ENCODE data around the gene SLC2A3. TPM values are rescaled to one million over a fixed set of nuclear protein-coding genes. Genes with fewer than 3 reads are reported as not detected.
"Not testable (repeated sequence)": the region's sequence is repeated elsewhere in the genome, so short reads cannot be mapped to it uniquely, and the experiment has no call there.

The SLC2A3 gene
- total and polyA plus RNA-seq, 2 experiments from 2014 or later: 65.3 to 76.3 TPM

- no peaks in the 10 kb centered on the region for H3K27me3 ChIP-seq
- H3K4me3 ChIP-seq: peak overlapping the region; percentile 29
- H3K9me2 ChIP-seq (replicated peaks; ENCODE audit: insufficient read depth): no peaks in the 10 kb centered on the region
- H3K9me3 ChIP-seq (ENCODE audit: low read depth): no peaks in the 10 kb centered on the region
- peak overlapping the region; percentile 86 for H3K27ac ChIP-seq
- TF ChIP-seq EZH2 (IDR thresholded peaks at IDR 0.05; ENCODE audit: borderline replicate concordance) (no peak), EZH2phosphoT487 (IDR thresholded peaks at IDR 0.05; ENCODE audit: low read depth, severe bottlenecking, unreplicated experiment) (no peak), CTCF (IDR thresholded peaks at IDR 0.05; ENCODE audit: poor library complexity) (no peak)
- H2AFZ ChIP-seq: no peak overlapping the region
- H3K4me1 ChIP-seq (ENCODE audit: insufficient read depth): no peaks in the 10 kb centered on the region
- H4K20me1 ChIP-seq (ENCODE audit: insufficient read depth, poor library complexity, severe bottlenecking): peaks cover 6% of the 10 kb centered on the region
- WGBS (ENCODE audit: low lambda C conversion rate, missing lambda C conversion rate): 28% methylated on average over 14 of the region's 14 CpGs
- no peak for DNase-seq (ENCODE audit: low spot score)
- H3K4me2 ChIP-seq: peak overlapping the region; percentile 78
- peaks cover 21% of the 10 kb centered on the region for H3K79me2 ChIP-seq
- no peaks in the 10 kb centered on the region for H3K36me3 ChIP-seq (replicated peaks; ENCODE audit: insufficient read depth, low read depth)
Observed at GRCh38 chr12:7934091-7934888, 1.7 kb downstream of the SLC2A3 start.

- no peaks in the 10 kb centered on the region for H3K27me3 ChIP-seq
- peak overlapping the region; percentile 86 for H3K27ac ChIP-seq
- H3K9me2 ChIP-seq (replicated peaks; ENCODE audit: insufficient read depth): no peaks in the 10 kb centered on the region
- 8% methylated on average over 7 of the region's 7 CpGs for WGBS (ENCODE audit: low lambda C conversion rate, missing lambda C conversion rate)
- peaks cover 6% of the 10 kb centered on the region for H4K20me1 ChIP-seq (ENCODE audit: insufficient read depth, poor library complexity, severe bottlenecking)
- H3K79me2 ChIP-seq: peaks cover 21% of the 10 kb centered on the region
- H3K36me3 ChIP-seq (replicated peaks; ENCODE audit: insufficient read depth, low read depth): no peaks in the 10 kb centered on the region
- peak overlapping the region; percentile 78 for H3K4me2 ChIP-seq
- H3K9me3 ChIP-seq (ENCODE audit: low read depth): no peaks in the 10 kb centered on the region
- peak; percentile 89 for DNase-seq (ENCODE audit: low spot score)
- H2AFZ ChIP-seq: no peak overlapping the region
- no peaks in the 10 kb centered on the region for H3K4me1 ChIP-seq (ENCODE audit: insufficient read depth)
- H3K4me3 ChIP-seq: no peak overlapping the region
- peak; percentile 75 for TF ChIP-seq CTCF (IDR thresholded peaks at IDR 0.05; ENCODE audit: poor library complexity)
- TF ChIP-seq EZH2 (IDR thresholded peaks at IDR 0.05; ENCODE audit: borderline replicate concordance): no peak
Observed at GRCh38 chr12:7933255-7933726, 2.7 kb downstream of the SLC2A3 start.

GRCh38 chr12:7932599-7933240 lies 3.3 kb downstream of the SLC2A3 start:
- not testable (repeated sequence) for H3K4me3 ChIP-seq; H3K9me3 ChIP-seq (ENCODE audit: low read depth); H3K27me3 ChIP-seq; H3K27ac ChIP-seq; H2AFZ ChIP-seq; DNase-seq (ENCODE audit: low spot score); H4K20me1 ChIP-seq (ENCODE audit: insufficient read depth, poor library complexity, severe bottlenecking); H3K36me3 ChIP-seq (replicated peaks; ENCODE audit: insufficient read depth, low read depth); H3K9me2 ChIP-seq (replicated peaks; ENCODE audit: insufficient read depth); H3K4me1 ChIP-seq (ENCODE audit: insufficient read depth)
- Histone ChIP-seq H3K4me2 (peak overlapping the region; percentile 37), H3K79me2 (peaks cover 21% of the 10 kb centered on the region)
- WGBS (ENCODE audit: low lambda C conversion rate, missing lambda C conversion rate): 81% methylated on average over 11 of the region's 11 CpGs

- H3K4me2 ChIP-seq: no peak overlapping the region
- no peak for DNase-seq (ENCODE audit: low spot score)
- H3K9me3 ChIP-seq (ENCODE audit: low read depth): no peaks in the 10 kb centered on the region
- no peaks in the 10 kb centered on the region for H3K36me3 ChIP-seq (replicated peaks; ENCODE audit: insufficient read depth, low read depth)
- no peak for TF ChIP-seq EZH2 (IDR thresholded peaks at IDR 0.05; ENCODE audit: borderline replicate concordance)
- TF ChIP-seq EZH2phosphoT487 (IDR thresholded peaks at IDR 0.05; ENCODE audit: low read depth, severe bottlenecking, unreplicated experiment): no peak
- TF ChIP-seq CTCF (IDR thresholded peaks at IDR 0.05; ENCODE audit: poor library complexity): no peak
- no peaks in the 10 kb centered on the region for H4K20me1 ChIP-seq (ENCODE audit: insufficient read depth, poor library complexity, severe bottlenecking)
- H3K4me1 ChIP-seq (ENCODE audit: insufficient read depth): no peaks in the 10 kb centered on the region
- H3K9me2 ChIP-seq (replicated peaks; ENCODE audit: insufficient read depth): no peaks in the 10 kb centered on the region
- H3K27me3 ChIP-seq: no peaks in the 10 kb centered on the region
- no peak overlapping the region for H2AFZ ChIP-seq
- H3K4me3 ChIP-seq: no peak overlapping the region
- peak overlapping the region; percentile 59 for H3K27ac ChIP-seq
- 72% methylated on average over 8 of the region's 8 CpGs for WGBS (ENCODE audit: low lambda C conversion rate, missing lambda C conversion rate)
- H3K79me2 ChIP-seq: peaks cover 5% of the 10 kb centered on the region
Observed at GRCh38 chr12:7929083-7929792, 6.7 kb downstream of the SLC2A3 start.
